Mesendoderm (in vitro differentiated cells): ENCODE data around the gene S1PR4.
"Not testable (repeated sequence)": the region's sequence is repeated elsewhere in the genome, so short reads cannot be mapped to it uniquely, and the experiment has no call there.

Experiments
- DNase-seq: peaks from one replicate; pipeline ENCODE4 v3.0.0; 2013
- H2AK5ac ChIP-seq: 2 replicates; pipeline ENCODE4 v1.6.1; 2013; ENCODE audit warnings: low read length, inconsistent platforms
- H2BK120ac ChIP-seq: 2 replicates; pipeline ENCODE4 v1.6.1; 2013; ENCODE audit warnings: low read depth, mild to moderate bottlenecking, low read length, moderate library complexity, mixed read lengths
- H2BK15ac ChIP-seq: replicated peaks from 2 replicates; pipeline ENCODE4 v1.6.1; 2013; ENCODE audit warnings: low read depth, mild to moderate bottlenecking, moderate library complexity
- H2BK5ac ChIP-seq: 2 replicates; pipeline ENCODE4 v1.6.1; 2013; ENCODE audit warnings: low read length, inconsistent platforms
- H3K18ac ChIP-seq: 2 replicates; pipeline ENCODE4 v1.6.1; 2013; ENCODE audit warnings: mild to moderate bottlenecking, low read length, mixed read lengths
- H3K23ac ChIP-seq: one replicate; pipeline ENCODE4 v1.6.1; 2013; ENCODE audit warnings: low read length
- H3K27ac ChIP-seq: 2 replicates; pipeline ENCODE4 v1.5.1; 2013; ENCODE audit warnings: low read depth, mild to moderate bottlenecking, inconsistent platforms, low read length, moderate library complexity
- H3K27me3 ChIP-seq: 2 replicates; pipeline ENCODE4 v1.6.1; 2013; ENCODE audit warnings: low read length, control low read depth, mild to moderate bottlenecking, inconsistent platforms; ENCODE audit not compliant: insufficient read depth, poor library complexity
- H3K36me3 ChIP-seq: 2 replicates; pipeline ENCODE4 v1.6.1; 2013; ENCODE audit warnings: low read length, inconsistent platforms; ENCODE audit not compliant: control insufficient read depth, insufficient read depth
- H3K4ac ChIP-seq: one replicate; pipeline ENCODE4 v1.6.1; 2013; ENCODE audit warnings: low read depth, mild to moderate bottlenecking, low read length, moderate library complexity
- H3K4me1 ChIP-seq: 2 replicates; pipeline ENCODE4 v1.6.1; 2013; ENCODE audit warnings: low read depth, low read length, inconsistent platforms; ENCODE audit not compliant: control insufficient read depth
- H3K4me2 ChIP-seq: 2 replicates; pipeline ENCODE4 v1.6.1; 2013; ENCODE audit warnings: low read length
- H3K4me3 ChIP-seq: 2 replicates; pipeline ENCODE4 v1.5.1; 2013; ENCODE audit warnings: mild to moderate bottlenecking, low read length
- H3K56ac ChIP-seq: one replicate; pipeline ENCODE4 v1.6.1; 2013; ENCODE audit warnings: low read length
- H3K79me1 ChIP-seq: 2 replicates; pipeline ENCODE4 v1.6.1; 2013; ENCODE audit warnings: low read length, inconsistent platforms
- H3K79me2 ChIP-seq: 2 replicates; pipeline ENCODE4 v1.6.1; 2013; ENCODE audit warnings: mild to moderate bottlenecking, low read length; ENCODE audit not compliant: control insufficient read depth, insufficient read depth
- H3K9ac ChIP-seq: 2 replicates; pipeline ENCODE4 v1.6.1; 2013; ENCODE audit warnings: low read length, inconsistent platforms
- H4K5ac ChIP-seq: one replicate; pipeline ENCODE4 v1.6.1; 2013; ENCODE audit warnings: low read length
- H4K8ac ChIP-seq: one replicate; pipeline ENCODE4 v1.6.1; 2013; ENCODE audit warnings: low read depth, mild to moderate bottlenecking, control low read depth, low read length, moderate library complexity
- WGBS: extraction: QIAGEN DNeasy Blood & Tissue Kit; methylation state at CpG from one replicate; pipeline ENCODE4 v1.1.7; 2013; ENCODE audit warnings: low lambda C conversion rate, missing lambda C conversion rate; ENCODE audit not compliant: insufficient coverage; ENCODE audit errors: extremely low coverage; 5-methylcytosine and 5-hydroxymethylcytosine counted together

The S1PR4 gene

DNA sequence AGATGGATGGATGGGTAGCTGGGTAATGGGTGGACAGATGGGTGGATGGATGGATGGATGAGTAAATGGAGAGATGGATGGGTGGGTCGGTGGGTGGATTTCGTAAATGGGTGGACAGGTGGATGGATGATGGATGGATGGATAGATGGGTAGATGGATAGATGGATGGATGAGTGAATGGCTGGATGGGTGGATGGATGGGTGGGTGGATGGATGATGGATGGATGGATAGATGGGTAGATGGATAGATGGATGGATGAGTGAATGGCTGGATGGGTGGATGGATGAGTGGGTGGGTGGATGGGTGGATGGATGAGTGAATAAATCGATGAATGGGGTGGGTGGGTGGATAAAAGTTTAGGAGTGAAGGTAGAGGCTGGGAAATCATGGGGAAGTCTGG is 24.1 kb upstream of the S1PR4 start:
- not testable (repeated sequence) for H3K27ac ChIP-seq, H3K4me3 ChIP-seq, H3K9ac ChIP-seq, H3K4me2 ChIP-seq, H3K4me1 ChIP-seq, H4K5ac ChIP-seq, H3K79me1 ChIP-seq, H3K56ac ChIP-seq, H3K4ac ChIP-seq, H2BK120ac ChIP-seq, DNase-seq, H4K8ac ChIP-seq, H3K23ac ChIP-seq, H3K27me3 ChIP-seq, H2AK5ac ChIP-seq, H2BK15ac ChIP-seq, H2BK5ac ChIP-seq, H3K18ac ChIP-seq, H3K36me3 ChIP-seq, H3K79me2 ChIP-seq
- WGBS = 100% methylated on average over 2 of the region's 3 CpGs

- H3K27me3 ChIP-seq = no peaks in the 10 kb centered on the region
- no CpG with 5 or more reads among the region's 21 CpGs for WGBS
- H4K8ac ChIP-seq = no peak overlapping the region
- no peak overlapping the region for H3K4me2 ChIP-seq
- peak; percentile 74 for DNase-seq
- H3K18ac ChIP-seq = no peak overlapping the region
- H3K9ac ChIP-seq = no peak overlapping the region
- H3K4me3 ChIP-seq = no peak overlapping the region
- no peak overlapping the region for H2BK5ac ChIP-seq
- no peak overlapping the region for H4K5ac ChIP-seq
- H3K56ac ChIP-seq = no peak overlapping the region
- H3K23ac ChIP-seq = no peak overlapping the region
- H2BK15ac ChIP-seq = no peak overlapping the region
- no peak overlapping the region for H2BK120ac ChIP-seq
- H3K79me1 ChIP-seq = no peaks in the 10 kb centered on the region
- H3K4me1 ChIP-seq = no peaks in the 10 kb centered on the region
- no peak overlapping the region for H3K4ac ChIP-seq
- no peaks in the 10 kb centered on the region for H3K36me3 ChIP-seq
- H3K79me2 ChIP-seq = no peaks in the 10 kb centered on the region
- H2AK5ac ChIP-seq = no peak overlapping the region
- no peak overlapping the region for H3K27ac ChIP-seq
These were observed 23.4 kb upstream of the S1PR4 start for GRCh38 chr19:3154957-3155736.

- H3K4ac ChIP-seq = no peak overlapping the region
- H2AK5ac ChIP-seq = no peak overlapping the region
- no peaks in the 10 kb centered on the region for H3K4me1 ChIP-seq
- no peaks in the 10 kb centered on the region for H3K79me1 ChIP-seq
- no peak overlapping the region for H3K18ac ChIP-seq
- WGBS = no CpG with 5 or more reads among the region's 23 CpGs
- no peak overlapping the region for H4K5ac ChIP-seq
- no peak overlapping the region for H3K56ac ChIP-seq
- no peak overlapping the region for H2BK5ac ChIP-seq
- H3K79me2 ChIP-seq = no peaks in the 10 kb centered on the region
- no peak overlapping the region for H2BK15ac ChIP-seq
- no peak overlapping the region for H4K8ac ChIP-seq
- no peak overlapping the region for H3K27ac ChIP-seq
- H3K27me3 ChIP-seq = no peaks in the 10 kb centered on the region
- no peak for DNase-seq
- H3K36me3 ChIP-seq = no peaks in the 10 kb centered on the region
- no peak overlapping the region for H3K4me3 ChIP-seq
- no peak overlapping the region for H3K4me2 ChIP-seq
- no peak overlapping the region for H3K23ac ChIP-seq
- no peak overlapping the region for H2BK120ac ChIP-seq
- H3K9ac ChIP-seq = no peak overlapping the region
These were observed 21.3 kb upstream of the S1PR4 start for GRCh38 chr19:3157096-3157845.

DNA sequence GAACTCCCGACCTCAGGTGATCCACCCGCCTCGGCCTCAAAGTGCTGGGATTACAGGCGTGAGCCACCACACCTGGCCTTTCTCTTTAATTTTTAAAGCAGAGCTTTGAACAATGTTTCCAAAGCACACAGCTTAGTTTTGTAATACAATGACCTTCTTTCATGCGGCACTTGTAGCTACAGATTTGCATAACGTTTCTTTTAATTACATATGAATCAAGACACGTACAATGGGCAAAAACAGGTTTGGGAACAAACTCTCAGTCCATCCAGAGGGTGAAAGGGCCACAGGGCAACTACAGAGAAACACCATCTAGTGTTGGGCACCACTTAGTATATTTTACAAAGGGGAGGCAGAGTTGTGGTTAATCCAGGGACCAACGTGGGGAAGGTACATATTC is 19.0 kb upstream of the S1PR4 start:
- Histone ChIP-seq H4K5ac (no peak overlapping the region), H3K4ac (no peak overlapping the region), H2BK15ac (no peak overlapping the region), H2BK120ac (no peak overlapping the region), H3K4me1 (no peaks in the 10 kb centered on the region), H3K9ac (no peak overlapping the region), H3K27ac (no peak overlapping the region), H3K79me1 (no peaks in the 10 kb centered on the region), H2AK5ac (no peak overlapping the region), H3K23ac (no peak overlapping the region), H3K4me2 (no peak overlapping the region), H3K56ac (no peak overlapping the region), H3K18ac (no peak overlapping the region), H4K8ac (no peak overlapping the region), H3K79me2 (no peaks in the 10 kb centered on the region), H3K36me3 (no peaks in the 10 kb centered on the region), H3K4me3 (no peak overlapping the region), H2BK5ac (no peak overlapping the region), H3K27me3 (no peaks in the 10 kb centered on the region)
- whole genome bisulfite sequencing = no CpG with 5 or more reads among the region's 8 CpGs
- DNase-seq = no peak

GRCh38 chr19:3160219-3160618 is 18.4 kb upstream of the S1PR4 start:
- H3K18ac ChIP-seq = no peak overlapping the region
- H3K23ac ChIP-seq = no peak overlapping the region
- H3K4me2 ChIP-seq = no peak overlapping the region
- WGBS = no CpG with 5 or more reads among the region's 3 CpGs
- H2BK15ac ChIP-seq = no peak overlapping the region
- H2BK5ac ChIP-seq = no peak overlapping the region
- no peak overlapping the region for H3K27ac ChIP-seq
- no peak overlapping the region for H4K8ac ChIP-seq
- H3K4ac ChIP-seq = no peak overlapping the region
- no peaks in the 10 kb centered on the region for H3K4me1 ChIP-seq
- no peaks in the 10 kb centered on the region for H3K79me1 ChIP-seq
- no peak overlapping the region for H3K56ac ChIP-seq
- H3K4me3 ChIP-seq = no peak overlapping the region
- DNase-seq = no peak
- H4K5ac ChIP-seq = no peak overlapping the region
- H2BK120ac ChIP-seq = no peak overlapping the region
- H3K9ac ChIP-seq = no peak overlapping the region
- H2AK5ac ChIP-seq = no peak overlapping the region
- H3K79me2 ChIP-seq = no peaks in the 10 kb centered on the region
- no peaks in the 10 kb centered on the region for H3K36me3 ChIP-seq
- no peaks in the 10 kb centered on the region for H3K27me3 ChIP-seq
